ENCODE measurements around the gene FHDC1. TPM values are rescaled to one million over a fixed set of nuclear protein-coding genes. Genes with fewer than 3 reads are reported as not detected.

FHDC1 gene
- total RNA-seq, 5 donors from 2014 or later (not counting 1 experiment from before 2014, with no cell fraction given), result 0.08 to 0.28 (median 0.17) TPM; not detected in 1

- Mint-ChIP-seq H3K36me3 (no peaks in the 10 kb centered on the region), H3K4me1 (no peaks in the 10 kb centered on the region), H3K27me3 (peaks cover 8 to 10% of the 10 kb centered on the region in 2 donors), H3K27ac (no peak overlapping the region), H3K4me3 (no peak overlapping the region), H3K9me3 (no peaks in the 10 kb centered on the region)
- ATAC-seq (replicated peaks in 1 of 4) (no peak), DNase-seq (no peak)
- H3K27ac ChIP-seq (ENCODE audit: low read length), result no peak overlapping the region
- ChIA-PET POLR2A (no interaction called here), CTCF (interaction anchor here in 1 of 2 donors (0.6 kb wide), 1 partner anchor 78 kb away, joined by 3 read pairs; no protein-coding TSS in a partner anchor)
- WGBS (ENCODE audit: insufficient coverage), result 80% methylated on average over 1 of the region's 5 CpGs
- H3K36me3 ChIP-seq (ENCODE audit: control insufficient read depth in 2 of 2, extremely low read depth in 1 of 2, insufficient read depth in 1 of 2, low read length in 1 of 2), result no peaks in the 10 kb centered on the region
- H3K4me3 ChIP-seq (ENCODE audit: control insufficient read depth in 1 of 2, extremely low read depth in 1 of 2, low read length in 1 of 2), result no peak overlapping the region
- peaks cover 0 to 12% of the 10 kb centered on the region in 2 experiments for H3K27me3 ChIP-seq (replicated peaks in 1 of 2; ENCODE audit: control insufficient read depth in 2 of 2, extremely low read depth in 1 of 2, insufficient read depth in 2 of 2, low read length in 1 of 2)
- H3K9me3 ChIP-seq, result no peaks in the 10 kb centered on the region
- H3K4me1 ChIP-seq (ENCODE audit: control insufficient read depth in 1 of 2, extremely low read depth in 1 of 2, insufficient read depth in 2 of 2, low read length in 2 of 2), result no peaks in the 10 kb centered on the region
Observed at GRCh38 chr4:152981278-152981677, 45.2 kb downstream of the FHDC1 start.

DNA sequence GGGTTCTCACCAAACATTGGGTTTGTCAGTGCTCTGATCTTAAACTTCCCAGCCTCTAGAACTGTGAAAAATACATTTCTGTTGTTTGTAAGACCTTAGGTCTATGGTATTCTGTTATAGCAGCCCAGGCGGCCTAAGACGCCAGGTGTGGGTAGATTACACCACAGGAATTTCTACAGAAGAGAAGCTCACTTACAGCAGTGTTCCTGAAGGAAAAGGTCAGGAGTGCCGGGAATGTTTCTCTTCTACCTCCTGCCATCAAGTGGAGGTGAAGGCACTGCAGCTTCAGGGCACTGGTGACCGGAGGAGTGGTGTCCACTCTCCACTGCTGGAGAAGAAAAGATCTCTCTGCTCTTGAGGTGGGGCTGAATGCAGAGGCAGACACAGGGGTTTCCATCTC lies 45.7 kb downstream of the FHDC1 start:
- H3K27ac ChIP-seq (ENCODE audit: low read length), result no peak overlapping the region
- no peaks in the 10 kb centered on the region for H3K9me3 ChIP-seq
- Mint-ChIP-seq H3K4me3 (no peak overlapping the region), H3K27ac (no peak overlapping the region), H3K27me3 (peaks cover 8 to 10% of the 10 kb centered on the region in 2 donors), H3K4me1 (no peaks in the 10 kb centered on the region), H3K36me3 (no peaks in the 10 kb centered on the region), H3K9me3 (no peaks in the 10 kb centered on the region)
- H3K27me3 ChIP-seq (replicated peaks in 1 of 2; ENCODE audit: control insufficient read depth in 2 of 2, extremely low read depth in 1 of 2, insufficient read depth in 2 of 2, low read length in 1 of 2), result peaks cover 0 to 12% of the 10 kb centered on the region in 2 experiments
- WGBS (ENCODE audit: insufficient coverage), result 60% methylated on average over 1 of the region's 4 CpGs
- DNase-seq (no peak), ATAC-seq (replicated peaks in 1 of 4) (no peak)
- ChIA-PET POLR2A (no interaction called here), CTCF (no interaction called here)
- no peaks in the 10 kb centered on the region for H3K4me1 ChIP-seq (ENCODE audit: control insufficient read depth in 1 of 2, extremely low read depth in 1 of 2, insufficient read depth in 2 of 2, low read length in 2 of 2)
- H3K4me3 ChIP-seq (ENCODE audit: control insufficient read depth in 1 of 2, extremely low read depth in 1 of 2, low read length in 1 of 2), result no peak overlapping the region
- no peaks in the 10 kb centered on the region for H3K36me3 ChIP-seq (ENCODE audit: control insufficient read depth in 2 of 2, extremely low read depth in 1 of 2, insufficient read depth in 1 of 2, low read length in 1 of 2)

GRCh38 chr4:152983221-152983620 lies 47.1 kb downstream of the FHDC1 start:
- Histone ChIP-seq H3K4me3 (ENCODE audit: control insufficient read depth in 1 of 2, extremely low read depth in 1 of 2, low read length in 1 of 2) (no peak overlapping the region), H3K36me3 (ENCODE audit: control insufficient read depth in 2 of 2, extremely low read depth in 1 of 2, insufficient read depth in 1 of 2, low read length in 1 of 2) (no peaks in the 10 kb centered on the region), H3K9me3 (no peaks in the 10 kb centered on the region), H3K4me1 (ENCODE audit: control insufficient read depth in 1 of 2, extremely low read depth in 1 of 2, insufficient read depth in 2 of 2, low read length in 2 of 2) (no peaks in the 10 kb centered on the region), H3K27ac (ENCODE audit: low read length) (no peak overlapping the region), H3K27me3 (replicated peaks in 1 of 2; ENCODE audit: control insufficient read depth in 2 of 2, extremely low read depth in 1 of 2, insufficient read depth in 2 of 2, low read length in 1 of 2) (peaks cover 0 to 14% of the 10 kb centered on the region in 2 experiments)
- ChIA-PET CTCF (interaction anchor here in 1 of 2 donors (0.5 to 0.6 kb wide), 2 partner anchors 68 to 332 kb away, joined by 3 read pairs; no protein-coding TSS in a partner anchor), POLR2A (no interaction called here)
- no peak overlapping the region for H3K4me3 Mint-ChIP-seq
- H3K4me1 Mint-ChIP-seq, result no peaks in the 10 kb centered on the region
- 60% methylated on average over 5 of the region's 7 CpGs for WGBS (ENCODE audit: insufficient coverage)
- no peak for ATAC-seq (replicated peaks in 1 of 4)
- no peak overlapping the region for H3K27ac Mint-ChIP-seq
- H3K27me3 Mint-ChIP-seq, result peaks cover 8 to 10% of the 10 kb centered on the region in 2 donors
- DNase-seq, result no peak
- H3K9me3 Mint-ChIP-seq, result no peaks in the 10 kb centered on the region
- H3K36me3 Mint-ChIP-seq, result no peaks in the 10 kb centered on the region

DNA sequence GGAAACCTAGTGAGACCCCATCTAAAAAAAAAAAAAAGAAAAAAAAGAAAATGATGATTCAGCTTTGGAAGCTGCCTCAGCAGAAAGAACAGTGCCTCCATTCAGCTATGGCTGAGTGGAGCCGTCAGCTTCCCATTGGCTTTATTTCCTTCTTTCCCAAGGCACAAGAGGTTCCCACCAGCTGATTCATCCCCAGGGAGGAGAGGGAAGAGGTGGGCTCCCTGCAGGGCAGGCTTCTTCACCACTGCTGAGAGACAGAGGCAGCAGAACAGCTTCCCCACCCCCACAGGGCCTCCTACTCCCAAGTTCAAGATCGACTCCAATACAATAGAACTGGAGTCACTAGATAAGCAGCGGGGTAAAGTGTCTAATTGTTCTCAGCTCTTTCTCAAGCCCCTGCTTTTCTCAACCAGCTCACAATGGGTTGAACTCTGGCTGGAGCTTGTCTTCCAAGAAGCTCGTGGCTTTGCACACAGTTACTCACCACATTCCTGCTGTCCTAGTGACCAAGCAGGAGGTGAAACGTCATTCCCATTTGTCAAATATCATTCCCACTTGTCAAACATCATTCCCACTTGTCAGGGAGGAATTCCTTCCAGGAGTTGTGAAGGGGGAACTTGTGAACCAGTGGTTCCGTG lies 47.8 kb downstream of the FHDC1 start:
- Mint-ChIP-seq H3K9me3 (no peaks in the 10 kb centered on the region), H3K4me3 (no peak overlapping the region), H3K27me3 (peaks cover 8 to 10% of the 10 kb centered on the region in 2 donors), H3K4me1 (no peaks in the 10 kb centered on the region), H3K27ac (no peak overlapping the region), H3K36me3 (no peaks in the 10 kb centered on the region)
- DNase-seq (no peak), ATAC-seq (replicated peaks in 1 of 4) (no peak)
- Histone ChIP-seq H3K27me3 (replicated peaks in 1 of 2; ENCODE audit: control insufficient read depth in 2 of 2, extremely low read depth in 1 of 2, insufficient read depth in 2 of 2, low read length in 1 of 2) (peaks cover 0 to 14% of the 10 kb centered on the region in 2 experiments), H3K27ac (ENCODE audit: low read length) (no peak overlapping the region), H3K4me3 (ENCODE audit: control insufficient read depth in 1 of 2, extremely low read depth in 1 of 2, low read length in 1 of 2) (no peak overlapping the region), H3K4me1 (ENCODE audit: control insufficient read depth in 1 of 2, extremely low read depth in 1 of 2, insufficient read depth in 2 of 2, low read length in 2 of 2) (no peaks in the 10 kb centered on the region), H3K9me3 (no peaks in the 10 kb centered on the region), H3K36me3 (ENCODE audit: control insufficient read depth in 2 of 2, extremely low read depth in 1 of 2, insufficient read depth in 1 of 2, low read length in 1 of 2) (no peaks in the 10 kb centered on the region)
- POLR2A ChIA-PET, result interaction anchor here in 1 of 2 donors (0.6 kb wide), 1 partner anchor 23 kb away, joined by 4 read pairs; no protein-coding TSS in a partner anchor
- CTCF ChIA-PET, result interaction anchor here in 1 of 2 donors (0.6 kb wide), 2 partner anchors 69 to 1270 kb away, joined by 3 to 4 read pairs; no protein-coding TSS in a partner anchor
- WGBS (ENCODE audit: insufficient coverage), result 81% methylated on average over 3 of the region's 6 CpGs

- 96% methylated on average over 4 of the region's 4 CpGs for WGBS (ENCODE audit: insufficient coverage)
Observed at GRCh38 chr4:152988721-152989553, 52.8 kb downstream of the FHDC1 start.

GRCh38 chr4:152989554-152989970 lies 53.4 kb downstream of the FHDC1 start:
- DNase-seq (no peak), ATAC-seq (replicated peaks in 1 of 4) (no peak)
- H3K27ac ChIP-seq (ENCODE audit: low read length), result no peak overlapping the region
- Mint-ChIP-seq H3K27me3 (peaks cover 3 to 4% of the 10 kb centered on the region in 2 donors), H3K4me1 (no peaks in the 10 kb centered on the region), H3K9me3 (no peaks in the 10 kb centered on the region), H3K27ac (no peak overlapping the region), H3K36me3 (no peaks in the 10 kb centered on the region), H3K4me3 (no peak overlapping the region)
- no peaks in the 10 kb centered on the region for H3K4me1 ChIP-seq (ENCODE audit: control insufficient read depth in 1 of 2, extremely low read depth in 1 of 2, insufficient read depth in 2 of 2, low read length in 2 of 2)
- no peak overlapping the region for H3K4me3 ChIP-seq (ENCODE audit: control insufficient read depth in 1 of 2, extremely low read depth in 1 of 2, low read length in 1 of 2)
- peaks cover 0 to 5% of the 10 kb centered on the region in 2 experiments for H3K27me3 ChIP-seq (replicated peaks in 1 of 2; ENCODE audit: control insufficient read depth in 2 of 2, extremely low read depth in 1 of 2, insufficient read depth in 2 of 2, low read length in 1 of 2)
- ChIA-PET CTCF (no interaction called here), POLR2A (no interaction called here)
- WGBS (ENCODE audit: insufficient coverage), result 79% methylated on average over 2 of the region's 3 CpGs
- H3K36me3 ChIP-seq (ENCODE audit: control insufficient read depth in 2 of 2, extremely low read depth in 1 of 2, insufficient read depth in 1 of 2, low read length in 1 of 2), result no peaks in the 10 kb centered on the region
- no peaks in the 10 kb centered on the region for H3K9me3 ChIP-seq

More at GRCh38 chr4:152988721-152989553, 52.8 kb downstream of the FHDC1 start:
- Histone ChIP-seq H3K27me3 (replicated peaks in 1 of 2; ENCODE audit: control insufficient read depth in 2 of 2, extremely low read depth in 1 of 2, insufficient read depth in 2 of 2, low read length in 1 of 2) (peaks cover 0 to 5% of the 10 kb centered on the region in 2 experiments), H3K4me3 (ENCODE audit: control insufficient read depth in 1 of 2, extremely low read depth in 1 of 2, low read length in 1 of 2) (no peak overlapping the region), H3K9me3 (no peaks in the 10 kb centered on the region), H3K27ac (ENCODE audit: low read length) (no peak overlapping the region), H3K4me1 (ENCODE audit: control insufficient read depth in 1 of 2, extremely low read depth in 1 of 2, insufficient read depth in 2 of 2, low read length in 2 of 2) (no peaks in the 10 kb centered on the region), H3K36me3 (ENCODE audit: control insufficient read depth in 2 of 2, extremely low read depth in 1 of 2, insufficient read depth in 1 of 2, low read length in 1 of 2) (no peaks in the 10 kb centered on the region)
- Mint-ChIP-seq H3K9me3 (no peaks in the 10 kb centered on the region), H3K4me1 (no peaks in the 10 kb centered on the region), H3K36me3 (no peaks in the 10 kb centered on the region), H3K4me3 (no peak overlapping the region), H3K27me3 (peaks cover 3 to 4% of the 10 kb centered on the region in 2 donors), H3K27ac (no peak overlapping the region)
- DNase-seq (no peak), ATAC-seq (replicated peaks in 1 of 4) (no peak)
- ChIA-PET POLR2A (no interaction called here), CTCF (no interaction called here)

Data from T-cell (primary cell).